Spleen (tissue), 11 donors: ENCODE data around the gene REC8. TPM values are rescaled to one million over a fixed set of nuclear protein-coding genes. Genes with fewer than 3 reads are reported as not detected.

Source experiments
- DNase-seq: peaks from one replicate; pipeline ENCODE4 v3.0.0-alpha.2; 2020
- H3K27ac ChIP-seq, 8 donors: fragments of 200-600 bp; sonication (generic) in 7 of 8; 1 replicate in 4 of 8; 2 replicates in 4 of 8; pipeline versions ENCODE4 v1.5.0 to v1.8.0; 2016 to 2021; ENCODE audit warnings: inconsistent platforms in 4 of 8, mild to moderate bottlenecking in 4 of 8, moderate library complexity in 1 of 8
- H3K27me3 ChIP-seq, 7 donors: fragments of 200-600 bp; sonication (generic) in 6 of 7; replicated peaks in 1 of 7; 1 replicate in 4 of 7; 2 replicates in 3 of 7; pipeline versions ENCODE4 v1.5.0 to v1.8.0; 2016 to 2021; ENCODE audit warnings: inconsistent platforms in 3 of 7, mild to moderate bottlenecking in 1 of 7
- H3K36me3 ChIP-seq, 6 donors: fragments of 200-600 bp; sonication (generic) in 5 of 6; 1 replicate in 4 of 6; 2 replicates in 2 of 6; pipeline versions ENCODE4 v1.5.0 to v1.8.0; 2016 to 2021; ENCODE audit warnings: inconsistent platforms in 2 of 6
- H3K4me1 ChIP-seq, 6 donors: fragments of 200-600 bp; sonication (generic) in 5 of 6; 1 replicate in 3 of 6; 2 replicates in 3 of 6; pipeline versions ENCODE4 v1.5.0 to v1.8.0; 2016 to 2021; ENCODE audit warnings: inconsistent platforms in 3 of 6
- H3K4me3 ChIP-seq, 8 donors: fragments of 200-600 bp; sonication (generic) in 7 of 8; 1 replicate in 4 of 8; 2 replicates in 4 of 8; pipeline versions ENCODE4 v1.5.0 to v1.8.0; 2016 to 2021; ENCODE audit warnings: inconsistent platforms in 4 of 8, mild to moderate bottlenecking in 4 of 8, moderate library complexity in 2 of 8
- H3K9me3 ChIP-seq, 8 donors: fragments of 200-600 bp; sonication (generic) in 7 of 8; 1 replicate in 4 of 8; 2 replicates in 4 of 8; pipeline versions ENCODE4 v1.5.0 to v1.8.0; 2016 to 2021; ENCODE audit warnings: inconsistent platforms in 4 of 8
- POLR2A ChIP-seq, 3 donors: fragments of 450-650 bp; IDR thresholded peaks; one replicate each; pipeline ENCODE4 v1.5.1; 2017; ENCODE audit warnings: antibody characterized with exemption in 3 of 3, mild to moderate bottlenecking in 1 of 3
- POLR2AphosphoS5 ChIP-seq, 3 donors: sonication (generic); formaldehyde crosslinking; IDR thresholded peaks; one replicate each; pipeline ENCODE4 v1.5.1; 2017; ENCODE audit warnings: antibody characterized with exemption in 3 of 3
- WGBS, 5 donors: extraction: QIAGEN DNeasy Blood & Tissue Kit in 3 of 5; methylation state at CpG; one replicate each; pipeline versions ENCODE4 v1.1.5 to v1.1.7; 2013 to 2018; 5-methylcytosine and 5-hydroxymethylcytosine counted together
- intact Hi-C: fragments of 100-400 bp; cut with DNase I; formaldehyde crosslinking; loops from one replicate; pipeline ENCODE4 v1.15.0; 2023; ENCODE audit warnings: low total_unique reads
- polyA plus RNA-seq, 3 donors: library from polyadenylated mRNA; stranded (reverse); fragments of 200-250 nt; gene quantifications; one replicate each; pipeline ENCODE4 v1.2.1, GENCODE V29; 2013
- total RNA-seq, 7 donors: library from RNA; depleted of rRNA in 3 of 7; stranded (reverse); fragments of >200 nt in 3 of 7; fragmentation: NEBNext Ultra II Directional in 4 of 7; extraction: Animal tissue kit (Norgen Biotek cat#: 25700) in 4 of 7; gene quantifications; one replicate each; pipeline versions ENCODE4 v1.1.0 to v1.2.1, GENCODE V29; 2016 to 2021
- TF ChIP-seq, protein P1 (sequence below), 11 experiments: fragments of 200-600 bp in 7 of 11; fragments of 450-650 bp in 4 of 11; sonication (generic) in 4 of 11; IDR thresholded peaks in 8 of 11; conservative IDR thresholded peaks in 3 of 11; 1 replicate in 7 of 11; 2 replicates in 4 of 11; pipeline versions ENCODE4 v1.4.0 to v1.8.0; 2016 to 2021; ENCODE audit warnings: antibody characterized with exemption in 11 of 11, inconsistent platforms in 4 of 11, mild to moderate bottlenecking in 1 of 11
- donor health status: healthy with polysubstance abuse.
- donor health status: DM: no; HTN: no; CAD: no; lungs with moderate emphysema.
- donor health status: DM: no; HTN: no; CAD: no.
- donor health status: Bipolar disorder and iron deficiency.
- donor health status: healthy.
- donor health status: DM: no; HTN: no; CAD: no.
- donor health status: DM: yes; HTN: yes; CAD: no.

Gene REC8
- total and polyA plus RNA-seq, 10 donors = 23.5 to 51.6 (median 40.2) TPM

DNA sequence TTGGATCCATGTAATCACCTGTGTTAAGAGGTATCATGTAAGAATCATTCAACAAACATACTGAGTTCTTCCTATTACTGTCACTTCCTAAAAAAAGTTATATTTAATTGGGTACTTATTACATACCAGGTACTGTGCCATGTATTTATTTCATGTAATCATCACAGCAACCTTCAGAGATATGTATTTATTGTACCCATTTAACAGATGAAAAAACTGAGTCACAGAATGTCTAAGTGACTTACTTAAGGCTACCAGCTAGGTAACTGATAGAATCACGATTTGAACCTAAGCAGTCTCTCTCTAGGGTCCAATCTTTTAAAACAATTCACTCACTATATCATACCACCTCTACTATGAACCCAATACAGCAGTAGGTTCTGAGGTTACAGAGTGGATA, 27.4 kb upstream of the REC8 start:
- 85 to 98% (median 88%) methylated on average over 1 of the region's 1 CpG for WGBS, 5 donors
- Histone ChIP-seq H3K4me1 (peaks cover 38 to 83% (median 65%) of the 10 kb centered on the region in 6 donors), H3K36me3 (peaks cover 0 to 54% (median 27%) of the 10 kb centered on the region in 6 donors), H3K9me3 (no peaks in the 10 kb centered on the region), H3K27ac (peak overlapping the region in 4 of 8 donors; percentile 94 to 99 (median 97)), H3K4me3 (no peak overlapping the region), H3K27me3 (no peaks in the 10 kb centered on the region)
- intact Hi-C loops = no loop called here
- TF ChIP-seq POLR2A (IDR thresholded peaks at IDR 0.05) = no peak
- no peak for TF ChIP-seq POLR2AphosphoS5 (IDR thresholded peaks at IDR 0.05)
- TF ChIP-seq, protein P1, sequence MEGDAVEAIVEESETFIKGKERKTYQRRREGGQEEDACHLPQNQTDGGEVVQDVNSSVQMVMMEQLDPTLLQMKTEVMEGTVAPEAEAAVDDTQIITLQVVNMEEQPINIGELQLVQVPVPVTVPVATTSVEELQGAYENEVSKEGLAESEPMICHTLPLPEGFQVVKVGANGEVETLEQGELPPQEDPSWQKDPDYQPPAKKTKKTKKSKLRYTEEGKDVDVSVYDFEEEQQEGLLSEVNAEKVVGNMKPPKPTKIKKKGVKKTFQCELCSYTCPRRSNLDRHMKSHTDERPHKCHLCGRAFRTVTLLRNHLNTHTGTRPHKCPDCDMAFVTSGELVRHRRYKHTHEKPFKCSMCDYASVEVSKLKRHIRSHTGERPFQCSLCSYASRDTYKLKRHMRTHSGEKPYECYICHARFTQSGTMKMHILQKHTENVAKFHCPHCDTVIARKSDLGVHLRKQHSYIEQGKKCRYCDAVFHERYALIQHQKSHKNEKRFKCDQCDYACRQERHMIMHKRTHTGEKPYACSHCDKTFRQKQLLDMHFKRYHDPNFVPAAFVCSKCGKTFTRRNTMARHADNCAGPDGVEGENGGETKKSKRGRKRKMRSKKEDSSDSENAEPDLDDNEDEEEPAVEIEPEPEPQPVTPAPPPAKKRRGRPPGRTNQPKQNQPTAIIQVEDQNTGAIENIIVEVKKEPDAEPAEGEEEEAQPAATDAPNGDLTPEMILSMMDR (IDR thresholded peaks at IDR 0.05 in 8 of 11, conservative IDR thresholded peaks at IDR 0.05 in 3 of 11) = no peak
- DNase-seq = no peak

DNA sequence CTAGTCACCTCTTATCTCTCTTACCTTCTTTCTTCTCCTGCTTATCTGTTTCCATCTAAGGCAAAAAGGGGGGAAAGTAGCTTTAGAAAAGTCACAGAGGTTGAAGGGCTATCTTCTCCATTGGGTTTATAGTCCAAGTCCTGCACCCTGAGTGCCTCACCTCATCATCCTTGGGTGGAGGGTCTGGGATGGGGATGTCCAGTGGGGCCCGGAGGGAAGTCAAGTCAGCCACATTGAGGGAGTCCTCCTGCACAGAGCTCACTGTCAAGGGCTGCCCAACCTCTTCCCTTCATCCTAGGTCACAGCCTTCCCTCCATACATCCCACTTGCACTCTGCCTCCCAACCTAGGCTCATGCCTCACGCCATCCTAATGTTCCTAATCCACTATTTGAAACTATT, 26.7 kb upstream of the REC8 start:
- intact Hi-C loops = no loop called here
- WGBS, 5 donors = 88 to 95% (median 92%) methylated on average over 2 of the region's 2 CpGs
- Histone ChIP-seq H3K4me1 (peaks cover 34 to 83% (median 65%) of the 10 kb centered on the region in 6 donors), H3K27me3 (no peaks in the 10 kb centered on the region), H3K4me3 (peak overlapping the region in 5 of 8 donors; percentile 89 to 99 (median 95)), H3K27ac (peak overlapping the region; percentile 27 to 99 (median 96)), H3K9me3 (no peaks in the 10 kb centered on the region), H3K36me3 (peaks cover 3 to 56% (median 33%) of the 10 kb centered on the region in 6 donors)
- peak; percentile 65 for DNase-seq
- no peak for TF ChIP-seq POLR2AphosphoS5 (IDR thresholded peaks at IDR 0.05)
- TF ChIP-seq, protein P1 (IDR thresholded peaks at IDR 0.05 in 8 of 11, conservative IDR thresholded peaks at IDR 0.05 in 3 of 11) = no peak
- no peak for TF ChIP-seq POLR2A (IDR thresholded peaks at IDR 0.05)

DNA sequence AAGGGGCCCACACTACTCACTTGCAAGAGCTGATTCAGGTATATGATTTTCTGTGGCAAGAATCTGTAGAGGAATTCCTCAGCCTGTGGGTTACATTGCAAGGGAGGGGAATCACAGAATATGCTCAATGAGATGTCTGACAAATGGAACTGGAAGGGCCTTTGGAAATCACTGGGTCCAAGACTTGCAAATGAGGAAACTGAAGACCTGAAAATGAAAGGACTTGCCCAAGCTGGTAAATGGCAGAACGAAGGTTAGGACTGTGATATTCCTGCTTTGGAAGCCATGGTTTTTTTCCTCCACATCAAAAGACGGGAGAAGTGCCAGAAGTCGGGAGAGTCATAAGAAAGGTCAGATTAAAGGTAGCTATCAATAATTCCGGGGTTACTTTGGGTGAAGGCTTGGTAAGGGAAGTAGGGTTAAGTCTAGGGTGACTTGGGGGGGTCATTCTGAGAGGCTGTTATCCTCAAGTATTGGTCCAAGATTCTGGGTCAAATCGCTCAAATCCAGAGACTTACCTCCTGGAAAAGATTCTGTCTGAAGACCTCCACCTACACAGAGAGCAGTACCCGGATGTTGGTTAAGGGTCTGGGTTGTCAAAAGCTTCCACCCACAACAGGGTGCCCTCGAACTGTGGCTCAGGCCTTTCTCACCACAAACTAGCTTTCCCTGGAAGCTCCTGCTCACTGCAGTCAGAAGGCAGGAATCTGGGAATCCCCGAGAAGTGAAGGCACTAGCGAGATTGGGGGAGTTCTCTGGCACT, 26.0 kb upstream of the REC8 start:
- WGBS, 5 donors = 7 to 17% (median 9%) methylated on average over 9 of the region's 9 CpGs
- TF ChIP-seq POLR2AphosphoS5 (IDR thresholded peaks at IDR 0.05) = no peak
- TF ChIP-seq POLR2A (IDR thresholded peaks at IDR 0.05) = no peak
- TF ChIP-seq, protein P1 (IDR thresholded peaks at IDR 0.05 in 8 of 11, conservative IDR thresholded peaks at IDR 0.05 in 3 of 11) = no peak
- DNase-seq = no peak
- intact Hi-C loops = no loop called here
- Histone ChIP-seq H3K27ac (peak overlapping the region; percentile 89 to 99 (median 96)), H3K36me3 (peaks cover 3 to 62% (median 40%) of the 10 kb centered on the region in 6 donors), H3K4me1 (peaks cover 32 to 83% (median 65%) of the 10 kb centered on the region in 6 donors), H3K9me3 (no peaks in the 10 kb centered on the region), H3K4me3 (peak overlapping the region; percentile 76 to 99 (median 95)), H3K27me3 (no peaks in the 10 kb centered on the region)

DNA sequence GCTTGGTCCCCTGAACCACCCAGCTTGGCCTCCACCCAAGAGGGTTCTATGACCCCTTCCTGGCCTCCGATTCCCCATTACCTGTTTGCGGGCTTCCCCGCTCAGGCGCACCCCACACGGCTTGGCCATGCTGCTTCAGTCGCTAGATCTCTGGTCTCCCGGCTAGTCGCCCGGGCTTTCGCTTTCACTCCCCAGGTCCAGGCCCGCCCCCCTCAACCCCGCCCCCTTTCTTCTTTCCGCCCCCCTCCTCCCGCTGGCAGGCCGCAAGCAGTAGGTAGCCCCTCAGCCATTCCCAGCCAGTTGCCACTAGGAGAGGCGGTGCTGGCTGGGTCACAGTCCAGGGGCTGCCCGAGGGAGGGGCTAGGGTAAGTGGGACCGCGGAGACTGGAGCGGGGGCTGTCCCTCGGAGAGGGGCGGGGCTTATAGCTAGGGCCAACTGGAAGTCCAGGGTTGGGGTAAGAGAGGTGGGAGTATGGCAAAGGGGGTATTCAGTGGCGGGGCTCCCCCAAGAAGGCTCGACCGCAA, 25.4 kb upstream of the REC8 start, which contains the start of gene PSME2:
TSS of gene PSME2 (minus strand) at position 158 of the 525 bp plus-strand sequence. CDS start at position 129, 29 bp downstream.
- TF ChIP-seq POLR2AphosphoS5 (IDR thresholded peaks at IDR 0.05) (peak; percentile 79 to 89 (median 87)), POLR2A (IDR thresholded peaks at IDR 0.05) (no peak)
- TF ChIP-seq, protein P1 (IDR thresholded peaks at IDR 0.05 in 8 of 11, conservative IDR thresholded peaks at IDR 0.05 in 3 of 11) = peak in 3 of 11 experiments; percentile 3 to 23 (median 19)
- Histone ChIP-seq H3K9me3 (no peaks in the 10 kb centered on the region), H3K36me3 (peaks cover 8 to 69% (median 46%) of the 10 kb centered on the region in 6 donors), H3K27ac (peak within 1 kb of the TSS; percentile 89 to 99 (median 96)), H3K27me3 (no peaks in the 10 kb centered on the region), H3K4me3 (peak within 1 kb of the TSS; percentile 76 to 99 (median 95)), H3K4me1 (peaks cover 32 to 87% (median 68%) of the 10 kb centered on the region in 6 donors)
- peak; percentile 97 for DNase-seq
- 0 to 1% (median 1%) methylated on average over 24 to 25 of the region's 25 CpGs for WGBS, 5 donors
- intact Hi-C loops = no loop called here
